Glutamatergic neuron (in vitro differentiated cells): ENCODE results near the gene CMSS1. TPM values are rescaled to one million over a fixed set of nuclear protein-coding genes. Genes with fewer than 3 reads are reported as not detected.

ENCODE experiments used
- DNase-seq: peaks from one replicate; pipeline ENCODE4 v3.0.0; 2022
- H3K27ac Mint-ChIP-seq: one replicate; pipeline ENCODE4 v1.8.0; 2020; ENCODE audit warnings: mild to moderate bottlenecking, mixed read lengths, inconsistent platforms; ENCODE audit not compliant: unreplicated experiment
- H3K27me3 Mint-ChIP-seq: one replicate; pipeline ENCODE4 v1.8.0; 2020; ENCODE audit warnings: mild to moderate bottlenecking, moderate library complexity, mixed read lengths, inconsistent platforms; ENCODE audit not compliant: unreplicated experiment
- H3K36me3 Mint-ChIP-seq: one replicate; pipeline ENCODE4 v1.8.0; 2020; ENCODE audit warnings: mild to moderate bottlenecking, mixed read lengths, inconsistent platforms; ENCODE audit not compliant: unreplicated experiment
- H3K4me1 Mint-ChIP-seq: one replicate; pipeline ENCODE4 v1.8.0; 2020; ENCODE audit warnings: mild to moderate bottlenecking, low read depth, mixed read lengths, inconsistent platforms; ENCODE audit not compliant: unreplicated experiment
- H3K4me3 Mint-ChIP-seq: one replicate; pipeline ENCODE4 v1.8.0; 2020; ENCODE audit warnings: mild to moderate bottlenecking, mixed read lengths, inconsistent platforms; ENCODE audit not compliant: unreplicated experiment
- H3K9me3 Mint-ChIP-seq: one replicate; pipeline ENCODE4 v1.8.0; 2020; ENCODE audit warnings: mild to moderate bottlenecking, moderate library complexity, mixed read lengths, inconsistent platforms; ENCODE audit not compliant: unreplicated experiment
- CTCF ChIP-seq: fragments of 200-600 bp; sonication (generic); IDR thresholded peaks from one replicate; pipeline ENCODE4 v1.5.0; 2021; ENCODE audit not compliant: partially characterized antibody, unreplicated experiment
- total RNA-seq: library from RNA; stranded (reverse); fragmentation: NEBNext Ultra II Directional; extraction: Animal tissue kit (Norgen Biotek cat#: 25700); gene quantifications from one replicate; pipeline ENCODE4 v1.2.1, GENCODE V29; 2021; ENCODE audit not compliant: unreplicated experiment

CMSS1 gene
- total RNA-seq, 1 donor from 2014 or later, result 37.8 TPM

GRCh38 chr3:100117093-100117492 is 299.4 kb downstream of the CMSS1 start:
- DNase-seq, result no peak

DNA sequence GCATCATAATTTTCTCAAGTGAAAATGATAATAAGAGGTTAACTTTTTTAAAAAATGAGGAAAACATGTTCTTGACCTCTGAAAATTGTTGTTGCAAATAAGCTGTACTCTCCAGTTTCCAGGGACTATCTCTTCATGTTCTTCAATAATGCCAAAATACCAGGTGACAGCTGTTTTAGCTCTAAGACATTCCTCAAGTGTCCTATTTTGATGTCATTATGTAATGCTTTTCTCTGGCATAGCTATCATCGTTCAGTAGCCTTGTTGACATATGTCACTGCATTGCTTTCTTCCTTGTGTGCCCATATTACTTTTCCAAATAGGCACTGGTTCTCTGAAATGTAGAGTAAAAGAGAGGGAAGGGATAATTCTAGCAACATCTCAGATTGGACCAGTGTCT is 302.4 kb downstream of the CMSS1 start:
- H3K36me3 Mint-ChIP-seq, result no peaks in the 10 kb centered on the region
- H3K27me3 Mint-ChIP-seq, result no peaks in the 10 kb centered on the region
- H3K4me3 Mint-ChIP-seq, result no peak overlapping the region
- no peaks in the 10 kb centered on the region for H3K9me3 Mint-ChIP-seq
- no peak overlapping the region for H3K27ac Mint-ChIP-seq
- no peak for TF ChIP-seq CTCF
- DNase-seq, result no peak
- peaks cover 6% of the 10 kb centered on the region for H3K4me1 Mint-ChIP-seq

More at GRCh38 chr3:100117093-100117492, 299.4 kb downstream of the CMSS1 start:
- Mint-ChIP-seq H3K27ac (no peak overlapping the region), H3K9me3 (no peaks in the 10 kb centered on the region), H3K4me3 (no peak overlapping the region), H3K4me1 (peaks cover 4% of the 10 kb centered on the region), H3K27me3 (no peaks in the 10 kb centered on the region), H3K36me3 (no peaks in the 10 kb centered on the region)
- TF ChIP-seq CTCF, result no peak

DNA sequence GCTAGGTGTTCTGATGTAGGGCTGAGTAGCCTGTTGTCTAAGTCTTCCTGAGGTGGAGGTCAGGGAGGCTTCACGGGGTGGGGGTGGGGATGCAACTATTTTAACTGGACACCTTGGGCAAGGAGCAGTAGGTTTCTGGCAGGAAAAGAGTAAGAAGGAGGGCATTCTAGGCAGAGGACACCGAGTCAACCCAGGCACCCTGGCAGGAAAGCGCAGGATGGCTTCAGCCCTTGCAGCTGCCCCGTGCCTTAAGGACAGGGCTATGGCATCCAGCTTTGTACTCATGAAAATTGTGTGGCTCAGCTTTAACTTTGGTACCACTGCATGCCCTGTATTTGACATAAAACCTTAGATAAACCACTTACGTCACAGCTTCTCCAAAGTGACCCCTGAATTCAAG is 303.0 kb downstream of the CMSS1 start:
- H3K36me3 Mint-ChIP-seq, result no peaks in the 10 kb centered on the region
- no peak for DNase-seq
- no peaks in the 10 kb centered on the region for H3K9me3 Mint-ChIP-seq
- H3K4me1 Mint-ChIP-seq, result peaks cover 11% of the 10 kb centered on the region
- H3K4me3 Mint-ChIP-seq, result no peak overlapping the region
- no peak overlapping the region for H3K27ac Mint-ChIP-seq
- no peaks in the 10 kb centered on the region for H3K27me3 Mint-ChIP-seq
- no peak for TF ChIP-seq CTCF

DNA sequence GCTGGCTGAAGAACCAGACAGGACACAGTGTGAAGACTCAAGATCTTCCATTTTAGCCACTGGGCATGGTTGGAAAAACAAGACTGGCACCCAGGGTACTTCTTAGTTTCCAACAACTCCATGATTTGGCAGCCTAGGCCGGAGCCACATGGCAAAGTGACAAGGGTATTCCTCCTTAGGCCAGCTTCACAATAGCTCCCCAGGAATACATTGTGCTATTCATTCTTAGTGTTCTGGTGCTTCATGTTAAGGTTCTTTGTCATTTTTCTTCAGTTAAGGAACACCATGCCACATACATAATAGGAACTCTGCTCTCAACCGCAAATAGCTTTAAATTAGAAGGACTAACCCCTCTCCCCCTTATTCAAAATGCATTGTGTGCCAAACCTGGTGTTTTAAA is 304.7 kb downstream of the CMSS1 start:
- no peaks in the 10 kb centered on the region for H3K27me3 Mint-ChIP-seq

DNA sequence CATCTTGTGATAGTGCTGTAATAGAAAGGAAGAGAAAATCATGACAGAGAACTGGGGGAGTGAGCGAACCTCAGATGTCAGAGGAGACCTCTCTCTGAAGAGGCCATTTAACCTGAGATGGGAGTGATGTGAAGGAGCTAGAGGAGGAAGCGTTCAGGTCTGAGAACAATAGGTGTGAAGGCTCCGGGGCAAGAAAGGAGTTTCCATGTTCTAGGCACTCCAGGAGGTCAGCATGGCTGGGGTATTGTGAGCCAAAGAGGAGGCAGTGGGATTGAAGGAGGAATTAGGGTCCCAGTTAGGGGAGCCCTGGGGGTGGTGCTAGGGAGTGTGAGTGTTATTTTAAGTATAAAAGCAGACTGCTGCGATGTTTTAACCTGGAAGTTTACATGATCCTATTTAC is 305.4 kb downstream of the CMSS1 start:
- Mint-ChIP-seq H3K4me1 (peaks cover 11% of the 10 kb centered on the region), H3K4me3 (no peak overlapping the region), H3K27me3 (no peaks in the 10 kb centered on the region), H3K9me3 (no peaks in the 10 kb centered on the region), H3K36me3 (no peaks in the 10 kb centered on the region), H3K27ac (no peak overlapping the region)
- TF ChIP-seq CTCF, result no peak
- DNase-seq, result no peak

More for the DNA sequence above, 304.7 kb downstream of the CMSS1 start:
- Mint-ChIP-seq H3K4me3 (no peak overlapping the region), H3K36me3 (no peaks in the 10 kb centered on the region), H3K9me3 (no peaks in the 10 kb centered on the region), H3K4me1 (peaks cover 11% of the 10 kb centered on the region), H3K27ac (no peak overlapping the region)
- TF ChIP-seq CTCF, result no peak
- no peak for DNase-seq
